Fibroblast of lung (primary cell): ENCODE results near the gene OXSR1. TPM values are rescaled to one million over a fixed set of nuclear protein-coding genes. Genes with fewer than 3 reads are reported as not detected.
A peak's percentile ranks its signal among the peaks of the same experiment; 100 is the strongest.

ENCODE experiments used
- DNase-seq, 2 donors: peaks; one replicate each; pipeline versions ENCODE4 v3.0.0 to v3.0.0-alpha.2; 2010; ENCODE audit warnings: low read depth in 2 of 2
- H2AFZ ChIP-seq: 2 replicates; pipeline ENCODE4 v1.5.1; 2012; ENCODE audit warnings: low read length, control low read depth, inconsistent platforms
- H3K27ac ChIP-seq: 2 replicates; pipeline ENCODE4 v1.5.1; 2011; ENCODE audit warnings: low read length, control low read depth; ENCODE audit not compliant: insufficient read depth
- H3K27me3 ChIP-seq: 2 replicates; pipeline ENCODE4 v1.5.1; 2011; ENCODE audit warnings: mild to moderate bottlenecking, low read length; ENCODE audit not compliant: control insufficient read depth, insufficient read depth
- H3K36me3 ChIP-seq: 2 replicates; pipeline ENCODE4 v1.5.1; 2011; ENCODE audit warnings: low read length; ENCODE audit not compliant: control insufficient read depth, insufficient read depth
- H3K4me1 ChIP-seq: 2 replicates; pipeline ENCODE4 v1.5.1; 2011; ENCODE audit warnings: low read length; ENCODE audit not compliant: control insufficient read depth, insufficient read depth; ENCODE audit errors: extremely low read depth
- H3K4me2 ChIP-seq: 2 replicates; pipeline ENCODE4 v1.5.1; 2011; ENCODE audit warnings: low read length, control low read depth; ENCODE audit not compliant: insufficient read depth; ENCODE audit errors: extremely low read depth
- H3K4me3 ChIP-seq, 4 experiments: fragments of 200-600 bp in 1 of 4; sonication (generic) in 1 of 4; replicated peaks in 1 of 4; 2 replicates each; pipeline ENCODE4 v1.5.1; 2011 to 2016; ENCODE audit warnings: low read length in 4 of 4, low read depth in 3 of 4, mild to moderate bottlenecking in 3 of 4, control low read depth in 2 of 4, inconsistent platforms in 1 of 4, mixed read lengths in 1 of 4; ENCODE audit not compliant: insufficient read depth in 1 of 4; ENCODE audit errors: control extremely low read depth in 1 of 4
- H3K79me2 ChIP-seq: 2 replicates; pipeline ENCODE4 v1.5.1; 2012; ENCODE audit warnings: mild to moderate bottlenecking, low read length, inconsistent platforms; ENCODE audit not compliant: control insufficient read depth, insufficient read depth
- H3K9ac ChIP-seq: 2 replicates; pipeline ENCODE4 v1.5.1; 2011; ENCODE audit warnings: mild to moderate bottlenecking, low read length, control low read depth; ENCODE audit not compliant: insufficient read depth
- H3K9me3 ChIP-seq: 2 replicates; pipeline ENCODE4 v1.5.1; 2012; ENCODE audit warnings: low read depth, low read length; ENCODE audit not compliant: control insufficient read depth, insufficient read depth
- H4K20me1 ChIP-seq: 2 replicates; pipeline ENCODE4 v1.5.1; 2011; ENCODE audit warnings: low read length; ENCODE audit not compliant: control insufficient read depth, insufficient read depth; ENCODE audit errors: extremely low read depth
- EZH2 ChIP-seq: IDR thresholded peaks from 2 replicates; pipeline ENCODE4 v1.5.1; 2012; ENCODE audit warnings: low read length, control low read depth, mild to moderate bottlenecking; ENCODE audit errors: missing control alignments
- polyA plus RNA-seq, 2 donors: library from polyadenylated mRNA; depleted of rRNA in 1 of 2; stranded (reverse) in 1 of 2; unstranded in 1 of 2; fragments of >200 nt; gene quantifications; 2 replicates each; pipeline ENCODE4 v1.2.1, GENCODE V29; 2011 to 2012; ENCODE audit warnings: missing spikeins in 1 of 2
- total RNA-seq: library from RNA; depleted of rRNA; stranded (reverse); fragments of >200 nt; gene quantifications from 2 replicates; pipeline ENCODE4 v1.2.1, GENCODE V29; 2014
- TF ChIP-seq, protein P1 (sequence below), 2 donors: IDR thresholded peaks in 1 of 2; conservative IDR thresholded peaks in 1 of 2; 1 replicate in 1 of 2; 2 replicates in 1 of 2; pipeline ENCODE4 v1.5.1; 2011 to 2012; ENCODE audit warnings: low read length in 2 of 2, control low read depth in 1 of 2, inconsistent platforms in 1 of 2, low read depth in 1 of 2, mild to moderate bottlenecking in 1 of 2

Gene OXSR1
- total and polyA plus RNA-seq, 2 donors (not counting 1 experiment from before 2014, with no cell fraction given): 32.7 to 45.2 TPM

DNA sequence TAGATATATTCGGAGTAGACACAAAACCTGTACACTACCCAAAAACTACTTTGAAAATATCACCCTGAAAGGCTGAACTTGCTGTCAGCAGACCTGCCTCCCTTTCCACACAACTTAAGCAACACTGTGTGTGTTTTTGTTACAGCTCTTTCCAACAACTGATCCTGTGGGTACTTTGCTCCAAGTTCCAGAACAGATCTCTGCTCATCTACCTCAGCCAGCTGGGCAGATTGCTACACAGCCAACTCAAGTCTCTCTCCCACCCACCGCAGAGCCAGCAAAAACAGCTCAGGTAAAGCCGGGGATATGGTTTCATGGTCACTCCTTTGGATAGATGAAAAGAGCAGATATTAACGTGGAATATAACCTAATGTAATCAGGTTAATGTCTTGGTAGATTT is 80.6 kb downstream of the OXSR1 start:
- Histone ChIP-seq H3K9me3 (no peaks in the 10 kb centered on the region), H3K4me2 (no peak overlapping the region), H3K79me2 (no peaks in the 10 kb centered on the region), H3K4me3 (no peak overlapping the region), H2AFZ (no peak overlapping the region), H3K27ac (no peak overlapping the region), H3K27me3 (no peaks in the 10 kb centered on the region), H3K4me1 (peaks cover 5% of the 10 kb centered on the region), H3K9ac (no peak overlapping the region), H4K20me1 (no peaks in the 10 kb centered on the region), H3K36me3 (no peaks in the 10 kb centered on the region)
- DNase-seq: no peak
- no peak for TF ChIP-seq EZH2
- TF ChIP-seq, protein P1, sequence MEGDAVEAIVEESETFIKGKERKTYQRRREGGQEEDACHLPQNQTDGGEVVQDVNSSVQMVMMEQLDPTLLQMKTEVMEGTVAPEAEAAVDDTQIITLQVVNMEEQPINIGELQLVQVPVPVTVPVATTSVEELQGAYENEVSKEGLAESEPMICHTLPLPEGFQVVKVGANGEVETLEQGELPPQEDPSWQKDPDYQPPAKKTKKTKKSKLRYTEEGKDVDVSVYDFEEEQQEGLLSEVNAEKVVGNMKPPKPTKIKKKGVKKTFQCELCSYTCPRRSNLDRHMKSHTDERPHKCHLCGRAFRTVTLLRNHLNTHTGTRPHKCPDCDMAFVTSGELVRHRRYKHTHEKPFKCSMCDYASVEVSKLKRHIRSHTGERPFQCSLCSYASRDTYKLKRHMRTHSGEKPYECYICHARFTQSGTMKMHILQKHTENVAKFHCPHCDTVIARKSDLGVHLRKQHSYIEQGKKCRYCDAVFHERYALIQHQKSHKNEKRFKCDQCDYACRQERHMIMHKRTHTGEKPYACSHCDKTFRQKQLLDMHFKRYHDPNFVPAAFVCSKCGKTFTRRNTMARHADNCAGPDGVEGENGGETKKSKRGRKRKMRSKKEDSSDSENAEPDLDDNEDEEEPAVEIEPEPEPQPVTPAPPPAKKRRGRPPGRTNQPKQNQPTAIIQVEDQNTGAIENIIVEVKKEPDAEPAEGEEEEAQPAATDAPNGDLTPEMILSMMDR (conservative IDR thresholded peaks at IDR 0.05 in 1 of 2, IDR thresholded peaks at IDR 0.05 in 1 of 2; ENCODE audit: low read depth in 1 of 2, low read length in 2 of 2): no peak

- no peaks in the 10 kb centered on the region for H3K79me2 ChIP-seq
- peaks cover 5% of the 10 kb centered on the region for H3K4me1 ChIP-seq
- DNase-seq: peak; percentile 88 to 94
- no peaks in the 10 kb centered on the region for H4K20me1 ChIP-seq
- H3K9ac ChIP-seq: no peak overlapping the region
- peaks cover 2% of the 10 kb centered on the region for H3K36me3 ChIP-seq
- H3K9me3 ChIP-seq: no peaks in the 10 kb centered on the region
- no peak overlapping the region for H3K4me2 ChIP-seq
- TF ChIP-seq, protein P1 (conservative IDR thresholded peaks at IDR 0.05 in 1 of 2, IDR thresholded peaks at IDR 0.05 in 1 of 2; ENCODE audit: low read depth in 1 of 2, low read length in 2 of 2): peak; percentile 21 to 51
- TF ChIP-seq EZH2: no peak
- H3K27me3 ChIP-seq: no peaks in the 10 kb centered on the region
- H3K4me3 ChIP-seq: no peak overlapping the region
- peak overlapping the region; percentile 7 for H3K27ac ChIP-seq
- no peak overlapping the region for H2AFZ ChIP-seq
These were observed 82.2 kb downstream of the OXSR1 start for GRCh38 chr3:38247366-38248035.

- H3K4me1 ChIP-seq: peaks cover 5% of the 10 kb centered on the region
- H3K36me3 ChIP-seq: peaks cover 6% of the 10 kb centered on the region
These were observed 84.9 kb downstream of the OXSR1 start for GRCh38 chr3:38250198-38250597.

More at GRCh38 chr3:38250198-38250597, 84.9 kb downstream of the OXSR1 start:
- no peak for DNase-seq
- Histone ChIP-seq H3K27ac (no peak overlapping the region), H3K4me2 (no peak overlapping the region), H3K79me2 (no peaks in the 10 kb centered on the region), H2AFZ (no peak overlapping the region), H3K9ac (no peak overlapping the region), H3K4me3 (no peak overlapping the region), H3K9me3 (no peaks in the 10 kb centered on the region), H3K27me3 (no peaks in the 10 kb centered on the region), H4K20me1 (no peaks in the 10 kb centered on the region)
- no peak for TF ChIP-seq EZH2
- TF ChIP-seq, protein P1 (conservative IDR thresholded peaks at IDR 0.05 in 1 of 2, IDR thresholded peaks at IDR 0.05 in 1 of 2; ENCODE audit: low read depth in 1 of 2, low read length in 2 of 2): no peak
